Mucosa of gallbladder (tissue), 1 donor: Measurements from ENCODE around the gene FHOD3. TPM values are rescaled to one million over a fixed set of nuclear protein-coding genes. Genes with fewer than 3 reads are reported as not detected.
"Not testable (repeated sequence)": the region's sequence is repeated elsewhere in the genome, so short reads cannot be mapped to it uniquely, and the experiment has no call there.

ENCODE experiments used
- DNase-seq: peaks from one replicate; pipeline ENCODE4 v3.0.0-alpha.2; 2020; ENCODE audit warnings: low spot score
- total RNA-seq: library from RNA; stranded (reverse); gene quantifications from one replicate; pipeline ENCODE4 v1.2.1, GENCODE V29; 2021
- donor health status: DM: no; HTN: no; CAD: no.

FHOD3 gene
- total RNA-seq, 1 donor from 2014 or later = 24.9 TPM

DNA sequence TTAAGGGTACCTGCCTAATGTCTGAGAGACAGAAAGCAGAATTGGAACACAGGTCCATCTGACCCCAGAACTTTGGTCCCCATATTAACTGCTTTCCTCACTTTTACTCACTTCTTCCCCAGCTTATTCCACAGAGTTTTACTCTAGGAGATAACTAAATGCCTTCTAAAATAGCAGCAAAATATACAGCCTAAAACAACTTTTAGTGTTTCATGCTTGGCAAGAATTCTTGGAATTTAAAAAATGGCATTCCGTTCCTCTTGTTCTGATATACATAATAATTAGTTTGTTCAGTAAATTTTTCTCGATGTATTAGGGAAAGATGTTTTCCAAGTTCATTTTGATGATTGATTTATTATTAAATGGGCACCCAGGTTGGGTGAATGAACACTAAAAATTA, 151.9 kb downstream of the FHOD3 start:
- DNase-seq = no peak

DNA sequence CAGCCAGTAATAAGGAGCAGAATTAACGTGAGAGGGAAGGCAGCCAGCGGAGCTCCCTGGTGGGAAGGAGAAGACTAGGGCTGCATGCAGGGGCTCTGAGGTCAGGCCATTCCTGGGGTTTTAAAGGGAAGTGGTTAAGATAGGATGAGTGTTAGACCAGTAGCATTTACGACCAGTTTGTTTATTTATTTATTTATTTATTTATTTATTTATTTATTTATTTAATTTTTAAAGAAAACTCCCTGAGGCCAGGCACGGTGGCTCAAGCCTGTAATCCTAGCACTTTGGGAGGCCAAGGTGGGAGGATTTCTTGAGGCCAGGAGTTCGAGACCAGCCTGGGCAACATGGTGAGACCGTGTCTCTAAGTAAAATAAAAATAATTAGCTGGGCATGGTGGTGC, 152.8 kb downstream of the FHOD3 start:
- DNase-seq = no peak

DNA sequence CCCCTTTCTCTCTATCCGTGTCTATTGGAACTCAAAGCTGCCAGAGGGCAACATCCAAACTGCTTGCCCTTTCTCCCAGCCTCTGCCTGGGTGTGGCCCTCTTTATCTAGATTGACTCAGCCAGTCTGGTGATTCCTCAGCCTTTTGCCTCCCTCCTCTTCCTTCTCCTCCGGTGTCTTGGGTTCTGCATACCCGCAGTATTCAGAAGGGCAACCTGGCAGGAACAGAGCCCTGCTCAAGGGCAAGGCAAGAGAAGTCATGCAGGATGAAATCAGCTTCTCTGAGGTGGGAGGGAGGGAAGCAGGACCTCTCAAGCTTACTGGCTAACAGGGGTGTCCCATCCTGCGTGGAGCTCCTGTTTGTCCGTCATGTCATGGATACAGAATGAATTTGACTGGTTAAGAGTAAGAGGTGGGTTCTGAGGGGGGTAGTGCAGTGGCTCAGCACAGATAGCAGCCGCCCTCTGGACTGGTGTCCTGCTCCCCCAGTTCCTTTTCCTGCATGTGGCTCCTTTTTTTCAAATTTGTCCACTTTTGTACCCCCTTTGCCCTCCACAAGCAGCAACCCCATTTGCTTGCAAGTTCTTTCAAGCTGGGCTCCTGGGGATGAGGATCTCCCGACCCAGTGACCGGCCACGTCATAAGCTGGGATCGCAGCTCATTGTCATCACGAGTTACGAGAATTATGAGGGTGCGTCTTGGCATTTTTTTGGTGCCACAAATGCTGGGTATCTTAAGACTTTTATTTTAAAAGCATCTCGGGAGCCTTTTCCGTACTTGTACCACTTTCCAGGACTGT, 154.1 kb downstream of the FHOD3 start:
- DNase-seq = no peak

DNA sequence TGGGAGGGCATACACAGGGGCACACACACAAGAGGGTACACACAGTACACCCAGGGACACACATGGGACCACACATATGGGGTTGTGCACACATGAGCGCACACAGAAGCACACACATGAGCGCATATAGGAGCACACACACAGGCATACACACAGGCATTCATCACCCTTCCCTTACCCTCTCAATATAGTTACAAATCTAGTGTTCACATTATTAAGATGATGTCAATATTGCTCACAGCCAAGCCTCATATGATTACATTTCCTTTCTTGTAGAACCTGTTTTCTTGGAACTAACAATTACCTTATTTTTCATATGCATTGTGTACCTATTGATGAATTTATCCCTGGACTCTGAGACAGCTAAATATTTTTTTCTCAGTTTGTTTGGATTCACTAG, 156.7 kb downstream of the FHOD3 start:
- no peak for DNase-seq

DNA sequence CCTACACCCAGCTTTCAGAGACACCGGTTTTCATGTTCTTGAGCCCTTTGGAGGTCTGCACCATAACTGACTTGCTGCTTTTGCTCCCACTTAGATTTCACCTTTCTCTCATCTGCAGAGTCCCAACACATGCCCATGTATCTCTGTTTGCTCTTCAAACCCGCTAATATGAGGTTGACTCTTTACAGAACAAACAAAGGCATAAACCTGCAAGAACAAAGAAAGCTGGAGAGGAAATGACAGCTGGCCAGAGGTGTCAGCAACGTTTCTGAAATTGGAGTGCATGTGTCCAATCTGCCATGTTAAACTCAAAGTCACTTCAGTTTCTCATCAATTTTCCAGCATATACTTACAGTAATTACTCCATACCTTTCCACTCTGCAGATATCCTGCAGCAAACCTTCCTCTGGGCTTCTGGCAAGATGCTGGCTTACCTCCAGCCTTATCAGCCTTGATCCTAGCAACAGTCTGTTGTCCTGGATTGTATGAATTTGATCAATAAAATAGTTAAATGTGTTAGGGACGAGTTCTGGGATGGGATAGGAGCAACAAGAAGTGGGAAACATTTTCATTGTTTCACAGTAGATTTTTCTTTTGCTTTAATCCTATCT, 157.4 kb downstream of the FHOD3 start:
- no peak for DNase-seq

DNA sequence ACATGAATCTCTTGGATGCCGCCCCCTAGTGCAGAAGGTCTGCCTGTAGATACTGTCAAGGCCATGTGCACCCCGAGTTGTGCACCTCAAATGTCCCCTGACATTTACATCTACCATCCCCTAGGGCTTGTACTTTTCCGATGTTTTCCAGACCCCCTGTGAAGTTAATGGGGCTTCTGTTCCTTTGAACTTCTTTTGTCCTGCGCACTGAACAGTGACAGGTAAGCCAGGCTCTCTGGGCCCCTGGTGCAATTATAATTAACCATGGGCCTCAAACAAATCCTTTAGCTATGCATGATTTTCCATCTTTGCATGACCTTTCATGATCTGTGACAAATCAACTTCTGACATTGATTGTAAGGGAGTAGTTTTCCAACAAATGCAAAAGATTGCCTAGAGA, 158.4 kb downstream of the FHOD3 start:
- no peak for DNase-seq

DNA sequence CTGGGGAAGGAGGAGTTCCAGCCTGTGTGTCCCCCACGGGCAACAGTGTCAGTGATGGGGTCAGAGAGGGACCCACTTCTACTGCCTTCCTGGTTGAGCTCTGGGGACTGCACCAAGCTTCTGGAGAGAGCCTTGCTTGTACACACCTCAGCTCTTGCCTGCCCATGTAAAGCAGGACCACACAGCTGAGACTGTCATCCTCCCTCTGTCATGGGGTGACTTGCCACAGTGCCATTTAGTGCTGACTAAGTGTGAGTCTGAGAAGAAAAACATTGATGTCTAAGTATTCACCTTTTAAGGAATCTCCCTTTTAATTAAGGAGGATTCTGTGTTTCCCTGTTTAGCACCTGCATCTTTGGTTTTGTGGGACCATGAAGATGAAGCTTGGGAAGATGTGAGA, 159.1 kb downstream of the FHOD3 start:
- DNase-seq = no peak

DNA sequence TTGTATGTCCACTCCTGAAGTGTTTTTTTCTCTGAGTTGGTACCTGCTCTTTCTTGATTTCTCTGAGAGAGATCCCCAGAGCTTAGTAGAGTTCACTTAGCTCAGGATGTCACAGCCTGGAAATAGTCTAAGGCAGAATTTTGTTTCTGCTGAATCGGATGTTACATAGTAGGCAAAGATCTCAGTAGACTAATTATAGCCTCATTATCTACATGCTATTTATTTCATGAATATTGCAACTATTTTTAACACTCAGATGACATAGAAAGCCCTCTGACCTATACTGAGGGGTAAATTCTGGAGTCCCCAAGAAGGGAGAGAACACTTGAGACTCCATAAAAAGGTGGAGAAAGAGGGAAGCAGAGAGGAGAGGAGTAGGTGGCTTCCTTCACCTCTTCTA, 160.2 kb downstream of the FHOD3 start:
- DNase-seq = no peak

DNA sequence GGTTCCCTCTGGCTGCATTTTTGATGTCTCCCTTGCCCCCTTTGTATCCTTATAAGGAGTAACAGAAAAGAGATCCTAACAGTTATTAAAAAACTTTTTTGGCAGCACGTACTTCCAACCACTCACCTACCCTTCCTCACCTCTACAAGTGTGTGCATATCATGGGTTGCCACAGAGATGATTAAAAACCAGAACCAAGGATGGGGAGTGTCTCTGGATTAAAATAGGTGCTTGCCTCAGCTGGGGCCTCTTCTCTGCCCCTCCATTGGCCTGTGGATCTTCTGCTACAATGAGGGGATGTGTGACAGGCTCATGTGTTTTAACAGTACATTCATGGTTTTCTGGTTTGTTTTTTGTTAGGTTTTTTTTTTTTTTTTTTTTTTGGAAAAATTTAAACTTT, 160.8 kb downstream of the FHOD3 start:
- DNase-seq = no peak

DNA sequence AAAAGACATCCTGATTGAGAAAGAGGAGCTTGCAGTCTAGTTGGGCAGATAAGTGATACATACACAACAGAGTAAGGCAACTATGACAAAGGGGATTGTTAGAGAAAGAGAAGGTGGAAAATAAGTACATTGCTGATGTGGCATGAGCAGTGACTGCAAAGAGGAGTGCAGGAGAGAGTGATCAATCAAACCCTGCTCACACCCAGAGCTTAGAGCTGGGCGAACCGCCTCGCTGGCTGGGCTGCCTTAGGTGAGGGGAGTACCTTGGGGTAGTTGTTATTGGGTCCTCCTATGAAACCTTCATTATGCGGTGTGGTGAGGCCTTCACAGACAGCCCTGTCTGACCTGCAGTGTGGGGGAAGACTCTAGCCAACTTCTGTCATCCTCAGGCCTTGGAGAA, 161.7 kb downstream of the FHOD3 start:
- DNase-seq = no peak

DNA sequence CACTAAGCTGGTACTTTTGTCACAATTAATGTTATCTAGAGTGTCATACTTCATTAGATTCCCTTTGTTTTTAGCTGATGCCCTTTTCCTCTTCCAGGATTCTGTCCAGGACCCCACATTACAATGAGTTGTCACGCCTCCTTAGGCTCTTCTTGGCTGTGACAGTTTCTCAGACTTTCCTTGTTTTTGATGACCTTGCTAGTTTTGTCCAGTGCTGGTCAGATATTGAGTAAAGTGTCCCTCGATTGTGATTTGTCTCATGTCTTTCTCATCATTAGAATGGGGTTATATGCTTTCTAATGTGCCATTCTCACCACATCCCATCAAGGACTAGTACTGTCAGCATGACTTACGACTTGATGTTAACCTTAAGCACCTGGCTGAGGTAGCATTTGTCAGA, 162.3 kb downstream of the FHOD3 start:
- DNase-seq = no peak

DNA sequence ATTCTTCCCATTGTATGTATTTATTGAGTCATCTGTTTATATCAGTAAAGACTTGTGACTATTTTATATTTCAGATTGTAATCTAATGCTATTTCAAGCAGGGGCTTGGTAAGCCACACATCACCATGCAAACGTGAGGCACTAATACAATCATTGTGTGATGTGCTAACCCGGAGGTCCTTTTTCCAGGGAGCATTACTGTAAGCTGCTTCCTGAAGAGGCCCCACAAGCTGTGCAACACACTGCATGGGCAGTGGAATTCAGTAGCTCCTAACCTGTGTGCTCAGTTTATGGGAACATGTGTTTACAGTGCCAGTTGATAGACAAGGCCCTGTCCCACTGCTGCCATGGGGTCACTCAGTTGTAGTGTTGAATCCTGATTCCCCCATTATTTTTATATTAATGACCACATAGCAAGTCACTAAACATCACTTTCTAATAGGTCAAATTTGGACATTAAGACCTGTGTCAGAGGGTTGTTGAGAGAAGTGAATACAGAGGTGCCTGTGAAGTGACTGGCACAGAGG, 162.9 kb downstream of the FHOD3 start:
- DNase-seq = no peak

DNA sequence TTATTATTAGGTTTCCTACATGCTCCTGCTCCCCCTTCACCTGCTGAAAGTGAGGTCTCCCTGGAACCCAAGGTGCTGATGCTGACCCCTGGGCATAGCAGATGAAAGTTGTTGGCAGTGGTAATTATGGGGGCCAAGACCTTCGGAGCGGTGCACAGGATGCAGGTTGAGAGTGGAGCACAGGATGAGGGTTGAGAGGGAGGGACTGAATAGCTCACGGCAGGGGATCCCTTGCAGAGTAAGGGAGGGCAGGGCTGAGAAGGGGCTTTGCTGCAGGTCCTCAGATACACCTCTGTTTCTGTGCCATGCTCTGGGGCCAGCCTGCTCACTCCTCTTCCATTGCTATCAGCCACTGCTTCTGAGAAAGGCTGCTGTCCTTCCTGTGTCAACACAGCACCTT, 163.3 kb downstream of the FHOD3 start:
- DNase-seq = no peak

DNA sequence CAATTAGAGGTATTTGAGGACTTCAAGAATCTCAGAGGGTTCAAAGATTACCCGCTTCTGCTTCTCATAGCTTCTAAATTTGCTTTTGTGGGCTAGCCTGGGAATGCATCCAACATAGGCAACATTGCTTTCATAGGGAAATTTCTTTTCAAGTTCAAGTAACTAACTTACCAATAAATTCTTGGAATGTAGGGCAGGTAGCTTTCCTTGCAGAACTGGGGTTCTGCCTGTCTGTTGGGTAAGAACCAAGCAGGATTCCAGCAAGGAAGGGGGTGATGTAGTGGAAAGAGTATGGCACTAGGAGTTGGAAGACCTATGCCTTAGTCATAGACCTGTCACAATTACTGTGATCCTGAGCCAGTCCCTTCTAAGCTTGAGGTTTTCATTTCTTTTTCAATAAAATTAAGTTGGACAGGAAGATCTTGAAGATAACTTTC, 164.1 kb downstream of the FHOD3 start:
- DNase-seq = no peak

DNA sequence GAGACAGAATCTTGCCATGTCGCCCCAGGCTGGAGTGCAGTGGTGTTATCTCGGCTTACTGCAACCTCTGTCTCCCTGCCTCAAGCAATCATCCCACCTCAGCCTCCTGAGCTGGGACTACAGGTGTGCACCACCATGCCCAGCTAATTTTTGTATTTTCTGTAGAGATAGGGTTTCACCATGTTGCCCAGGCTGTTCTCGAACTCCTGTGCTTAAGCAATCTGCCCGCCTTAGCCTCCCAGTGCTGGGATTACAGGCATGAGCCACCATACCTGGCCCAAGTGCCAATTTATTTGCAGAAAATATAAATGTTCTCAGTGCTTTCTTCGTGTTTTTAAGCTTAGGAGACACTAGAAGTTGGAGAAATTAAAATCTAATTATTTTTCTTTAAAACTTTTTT, 166.0 kb downstream of the FHOD3 start:
- DNase-seq = not testable (repeated sequence)

DNA sequence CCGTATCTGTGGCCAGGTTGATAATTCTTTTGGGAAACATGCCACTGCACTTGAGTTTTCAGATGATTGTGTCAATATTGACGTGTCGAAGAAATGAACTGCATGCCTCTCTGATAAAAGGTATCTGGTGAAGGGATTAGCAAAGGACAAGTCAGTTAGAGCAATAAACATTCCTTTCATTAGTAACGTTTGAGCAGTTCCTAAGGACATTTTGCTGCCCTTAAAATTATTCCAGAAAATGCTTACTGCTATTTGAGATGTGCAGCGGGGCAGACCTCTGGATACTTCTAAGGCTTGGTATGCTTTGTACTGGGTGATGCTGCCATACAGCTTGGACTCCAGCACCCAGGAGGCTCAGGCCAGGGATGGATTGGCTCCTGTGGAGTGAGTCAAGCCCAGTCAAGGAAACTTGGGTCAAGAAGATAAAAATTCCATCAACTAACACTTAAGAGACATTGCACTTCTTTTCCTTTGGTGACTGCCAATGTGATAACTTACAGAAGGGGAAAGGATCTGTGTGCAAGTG, 166.7 kb downstream of the FHOD3 start:
- no peak for DNase-seq

DNA sequence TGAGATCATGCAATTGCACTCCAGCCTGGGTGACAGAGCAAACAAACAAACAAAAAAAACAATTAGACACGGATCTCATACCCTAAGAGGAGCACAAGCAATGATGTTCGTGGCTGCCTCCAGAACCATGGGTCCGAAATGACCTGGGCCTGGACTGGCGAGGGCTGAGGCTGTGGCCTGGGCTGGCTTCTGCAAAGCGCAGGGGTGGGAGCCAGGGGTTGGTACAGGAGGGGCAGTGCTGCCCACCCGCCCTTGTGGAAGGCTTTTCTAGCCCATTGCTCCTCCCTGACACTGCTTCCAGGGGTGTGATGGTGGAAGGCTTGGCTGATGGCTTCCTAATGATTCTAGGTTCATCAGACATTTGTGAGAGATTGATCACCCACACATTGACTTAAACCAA, 167.8 kb downstream of the FHOD3 start:
- no peak for DNase-seq

DNA sequence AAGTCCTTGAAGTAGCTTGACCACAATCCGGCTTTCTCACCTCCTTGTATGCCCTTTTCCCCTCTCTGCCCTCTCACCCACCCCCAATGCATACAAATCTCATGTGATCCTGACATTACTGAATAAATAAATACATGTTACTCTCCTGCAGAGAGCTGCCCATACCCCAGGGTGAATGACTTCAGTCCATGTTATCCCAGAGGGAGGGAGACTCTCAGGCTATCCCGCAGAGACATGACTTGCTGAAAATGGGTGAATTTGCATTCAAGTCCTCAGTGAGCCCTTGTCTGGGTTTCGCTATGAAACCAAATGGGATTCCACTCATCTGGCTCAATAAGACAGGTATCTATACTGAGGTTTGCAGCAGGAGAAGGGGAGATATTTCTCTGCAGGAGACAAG, 168.5 kb downstream of the FHOD3 start:
- DNase-seq = no peak

DNA sequence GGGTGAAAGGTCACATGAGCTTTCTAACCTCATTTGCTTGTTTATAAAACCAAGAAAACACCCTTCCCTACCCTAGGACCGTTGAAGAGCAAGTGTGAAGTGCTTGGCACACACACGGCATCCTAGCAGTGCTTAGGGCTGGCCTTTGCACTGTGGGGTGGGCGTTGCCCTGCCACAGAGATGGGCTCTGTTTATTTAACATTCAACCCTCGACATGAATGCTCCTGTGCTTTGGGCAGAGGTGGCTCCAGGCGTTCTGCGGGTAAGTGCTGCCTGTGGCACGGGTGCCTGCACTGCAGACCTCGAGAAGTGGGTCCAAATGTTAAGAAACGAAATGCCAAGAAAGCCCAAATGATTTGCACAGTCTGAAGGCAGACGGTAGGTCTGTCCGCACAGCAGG, 170.1 kb downstream of the FHOD3 start:
- DNase-seq = no peak

DNA sequence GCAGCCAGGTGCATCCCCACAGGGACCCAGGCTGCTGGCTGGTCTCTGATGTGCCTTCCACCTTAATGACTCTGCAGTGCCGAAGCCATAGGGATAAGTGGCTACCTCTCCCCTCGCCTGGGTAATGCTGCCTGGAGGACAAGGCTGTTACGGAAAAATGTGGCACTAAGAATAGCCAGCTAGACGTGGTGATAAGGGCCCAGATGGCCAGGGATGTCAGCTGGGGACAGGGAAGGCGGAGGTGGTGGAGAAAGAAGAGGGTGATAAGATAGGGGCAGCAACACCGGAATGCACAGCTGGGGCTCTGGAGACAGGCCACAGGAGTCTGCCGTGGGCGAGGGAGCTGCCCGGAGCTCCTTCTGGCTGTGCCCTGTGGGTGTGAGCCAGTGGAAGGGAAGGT, 170.6 kb downstream of the FHOD3 start:
- DNase-seq = no peak

DNA sequence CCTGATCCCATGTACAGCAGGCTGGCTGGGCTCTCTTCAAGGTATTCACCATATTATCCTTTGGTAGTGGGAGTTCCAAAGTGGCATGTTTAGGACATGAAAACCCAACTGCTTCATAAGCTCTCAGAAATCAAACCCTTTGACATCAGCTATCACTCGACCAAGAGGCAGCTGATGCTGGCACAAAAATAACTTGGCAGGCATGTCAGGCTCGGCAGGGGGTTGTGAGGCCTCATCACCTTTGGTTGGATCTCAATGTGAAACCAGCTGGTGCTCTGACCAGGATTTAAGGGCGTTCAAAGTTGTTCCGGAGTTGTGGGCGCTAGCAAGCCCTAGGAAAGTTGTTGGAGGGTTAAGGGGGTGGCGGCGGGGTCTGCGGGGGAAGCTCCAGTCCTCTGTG, 171.9 kb downstream of the FHOD3 start:
- DNase-seq = no peak

DNA sequence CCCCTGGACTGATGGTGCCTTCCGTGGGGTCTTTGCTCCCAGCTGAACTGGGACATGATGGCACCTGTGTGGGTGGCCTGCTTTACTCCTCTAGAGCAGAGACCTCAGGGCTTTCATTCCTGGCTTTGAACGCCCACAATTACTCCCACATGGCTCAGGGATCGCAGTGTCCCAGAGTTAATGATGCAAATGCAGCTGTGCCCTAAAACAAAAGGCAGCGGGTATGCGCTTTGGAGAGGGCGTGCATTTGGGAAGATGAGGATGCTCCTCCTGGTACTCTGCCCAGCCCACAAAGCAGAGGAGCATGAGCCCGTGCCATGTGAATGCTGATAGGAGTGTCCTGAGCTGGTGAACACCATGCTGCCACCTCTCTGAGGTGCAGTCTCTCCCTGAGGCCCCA, 173.4 kb downstream of the FHOD3 start:
- DNase-seq = no peak

DNA sequence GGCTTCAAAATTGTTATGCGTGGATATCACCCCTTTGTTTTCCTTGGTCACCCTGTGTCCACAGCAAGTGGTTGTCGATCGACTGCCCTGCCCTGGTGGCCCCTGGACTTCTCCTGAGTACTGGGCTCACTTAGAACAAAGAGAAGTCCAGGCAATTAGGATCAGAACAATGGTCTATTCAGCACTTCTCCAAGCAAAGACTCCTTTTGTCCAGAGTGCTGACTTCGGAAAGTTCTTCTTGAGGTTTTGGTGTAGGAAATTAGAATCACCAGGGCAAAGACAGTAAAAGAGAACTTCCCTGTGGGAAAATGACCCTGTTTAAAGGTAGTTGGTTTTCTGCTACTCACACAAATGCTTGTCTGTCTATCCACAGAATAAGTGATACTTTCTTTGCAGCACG, 173.9 kb downstream of the FHOD3 start:
- no peak for DNase-seq
